IPS DF 6.9 (cell line): ENCODE measurements around the gene PEMT.

Experiments used
- DNase-seq: peaks from one replicate; pipeline ENCODE4 v3.0.0-alpha.2; 2013; ENCODE audit warnings: low read depth, low spot score
- H3K27ac ChIP-seq: one replicate; pipeline ENCODE4 v1.5.1; 2013; ENCODE audit warnings: low read length, control low read depth
- H3K27me3 ChIP-seq: 2 replicates; pipeline ENCODE4 v1.6.1; 2013; ENCODE audit warnings: mild to moderate bottlenecking, low read length; ENCODE audit not compliant: control insufficient read depth, insufficient read depth
- H3K36me3 ChIP-seq: 2 replicates; pipeline ENCODE4 v1.6.1; 2013; ENCODE audit warnings: low read length; ENCODE audit not compliant: control insufficient read depth, insufficient read depth
- H3K4me1 ChIP-seq: 2 replicates; pipeline ENCODE4 v1.6.1; 2013; ENCODE audit warnings: low read length; ENCODE audit not compliant: control insufficient read depth, insufficient read depth
- H3K4me3 ChIP-seq: 2 replicates; pipeline ENCODE4 v1.5.1; 2013; ENCODE audit warnings: mild to moderate bottlenecking, low read length
- H3K9me3 ChIP-seq: 2 replicates; pipeline ENCODE4 v1.6.1; 2013; ENCODE audit warnings: low read length, inconsistent platforms; ENCODE audit not compliant: control insufficient read depth, insufficient read depth
- WGBS: extraction: QIAGEN DNeasy Blood & Tissue Kit; methylation state at CpG from one replicate; pipeline ENCODE4 v1.1.7; 2013; ENCODE audit warnings: mixed read lengths, missing lambda C conversion rate; ENCODE audit not compliant: insufficient read length, insufficient coverage; 5-methylcytosine and 5-hydroxymethylcytosine counted together

Gene PEMT

DNA sequence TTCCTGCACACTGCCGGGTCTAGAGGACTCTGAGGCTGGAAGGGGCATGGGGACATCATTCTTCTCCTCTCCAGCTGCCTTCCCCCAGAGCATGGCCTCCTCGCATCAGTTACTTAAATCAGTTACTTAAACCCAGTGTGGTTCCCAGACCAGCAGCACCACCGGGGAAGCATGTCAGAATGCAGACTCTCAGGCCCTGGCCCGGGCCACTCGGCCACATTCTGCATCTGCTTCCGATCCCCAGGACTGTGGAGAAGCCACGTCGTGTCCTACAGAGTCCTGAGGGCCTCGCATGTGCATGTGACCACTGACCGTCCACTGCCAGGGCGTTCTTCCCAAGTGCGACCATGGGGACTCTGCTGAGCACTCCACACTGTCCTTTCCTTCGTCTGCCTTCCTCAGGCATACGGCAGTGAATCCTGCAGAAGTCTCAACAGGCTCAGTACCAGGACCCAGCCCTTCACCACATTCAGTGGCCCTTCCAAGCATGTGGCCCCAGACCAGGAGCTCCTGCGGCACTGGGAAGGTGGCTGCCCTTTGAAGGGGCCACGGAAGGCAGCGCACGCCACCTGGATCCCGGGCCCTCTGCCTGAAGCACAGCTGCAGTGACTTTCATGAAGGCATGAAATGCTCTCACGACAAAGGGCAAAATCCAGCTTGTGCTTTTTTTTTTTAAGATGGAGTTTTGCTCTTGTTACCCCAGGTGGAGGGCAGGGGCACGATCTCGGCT lies 48.4 kb downstream of the PEMT start:
- no CpG with 5 or more reads among the region's 22 CpGs for WGBS
- no peaks in the 10 kb centered on the region for H3K36me3 ChIP-seq
- no peaks in the 10 kb centered on the region for H3K9me3 ChIP-seq
- no peak overlapping the region for H3K27ac ChIP-seq
- H3K4me1 ChIP-seq = no peaks in the 10 kb centered on the region
- DNase-seq = no peak
- no peak overlapping the region for H3K4me3 ChIP-seq
- no peaks in the 10 kb centered on the region for H3K27me3 ChIP-seq

DNA sequence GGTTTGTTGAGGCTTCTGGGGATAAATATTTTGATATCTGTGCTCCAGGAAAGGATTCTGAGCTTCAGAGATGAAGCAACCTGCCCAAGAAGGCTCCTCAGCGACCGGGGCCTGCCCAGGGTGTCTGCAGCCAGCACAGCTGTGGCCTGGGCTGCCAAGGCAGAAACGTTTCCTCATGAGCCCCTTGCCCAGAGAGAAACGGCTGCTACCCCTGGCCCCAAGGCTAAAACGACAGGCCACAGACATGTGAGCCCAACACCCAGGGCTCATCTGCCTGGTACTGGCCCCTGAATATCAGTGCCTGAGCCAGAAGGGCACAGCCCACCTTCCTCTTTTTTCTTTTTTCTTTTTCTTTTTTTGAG lies 49.9 kb downstream of the PEMT start:
- Histone ChIP-seq H3K27me3 (no peaks in the 10 kb centered on the region), H3K27ac (no peak overlapping the region), H3K4me3 (no peak overlapping the region), H3K4me1 (no peaks in the 10 kb centered on the region), H3K9me3 (no peaks in the 10 kb centered on the region), H3K36me3 (no peaks in the 10 kb centered on the region)
- no peak for DNase-seq
- no CpG with 5 or more reads among the region's 5 CpGs for WGBS

DNA sequence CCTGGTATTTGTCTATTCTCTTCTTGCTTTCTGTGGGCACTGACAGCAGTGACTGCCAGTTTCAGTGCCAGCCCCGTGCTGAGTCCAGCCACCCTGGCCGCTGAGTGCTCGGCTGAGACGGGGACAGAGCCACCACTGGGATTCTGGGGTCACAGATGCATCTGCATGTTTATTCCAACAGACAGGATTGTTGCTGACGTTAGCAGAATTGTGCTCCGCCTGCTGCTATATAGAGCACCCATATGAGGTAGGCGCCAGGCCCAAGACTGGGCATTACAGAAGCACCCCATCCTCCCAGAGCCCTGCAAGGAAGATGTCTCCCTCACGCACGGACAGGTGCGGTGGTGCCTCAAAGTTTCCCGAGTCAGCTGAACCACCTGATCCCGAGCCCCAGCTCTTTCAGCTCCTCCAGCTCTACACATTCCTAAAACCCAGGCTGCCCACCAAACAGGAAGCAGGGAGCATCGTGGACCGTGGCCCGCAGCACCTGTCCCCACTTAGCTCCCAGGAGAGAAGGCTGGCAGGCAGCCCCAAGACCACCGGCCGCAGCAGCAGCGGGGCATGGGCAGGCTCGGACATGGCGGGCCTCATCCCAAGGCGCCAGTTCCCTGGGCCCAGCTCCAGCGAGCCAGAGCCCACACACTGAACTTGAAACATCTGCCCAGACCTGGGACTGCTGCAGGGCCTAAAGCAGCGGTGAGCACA lies 50.4 kb downstream of the PEMT start:
- Histone ChIP-seq H3K9me3 (no peaks in the 10 kb centered on the region), H3K4me3 (no peak overlapping the region), H3K4me1 (no peaks in the 10 kb centered on the region), H3K27ac (no peak overlapping the region), H3K36me3 (no peaks in the 10 kb centered on the region), H3K27me3 (no peaks in the 10 kb centered on the region)
- no CpG with 5 or more reads among the region's 23 CpGs for WGBS
- no peak for DNase-seq

DNA sequence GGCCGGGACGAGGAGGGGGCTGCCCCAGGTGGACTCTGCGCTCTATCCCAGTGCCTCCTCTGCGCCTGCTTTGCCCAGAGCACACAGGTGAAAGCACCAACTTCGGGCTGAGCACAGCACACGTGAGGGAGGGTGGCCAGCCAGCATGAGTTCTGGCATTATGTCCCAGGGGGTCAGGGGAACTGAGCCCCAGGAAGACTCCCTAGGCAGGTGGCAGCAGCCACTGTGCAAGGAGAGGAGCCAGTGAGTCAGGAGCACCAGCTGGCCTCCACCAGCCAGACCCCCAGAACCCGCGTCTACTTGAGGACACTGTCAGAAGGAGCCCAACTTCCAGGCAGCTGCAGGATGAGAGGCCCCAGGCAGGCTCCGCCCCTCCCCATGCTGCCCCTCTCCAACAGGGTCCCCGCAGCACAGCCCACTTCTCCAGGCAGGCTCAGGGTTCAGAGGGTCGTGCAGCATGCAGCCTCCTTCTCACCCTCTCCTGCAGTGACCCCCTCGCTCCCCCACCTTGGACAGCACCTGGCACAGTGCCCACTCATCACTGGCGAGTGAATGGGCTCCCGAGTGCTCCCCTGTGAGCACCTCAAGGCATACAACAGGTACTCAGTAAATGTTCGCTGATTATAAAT lies 51.1 kb downstream of the PEMT start:
- Histone ChIP-seq H3K4me1 (no peaks in the 10 kb centered on the region), H3K9me3 (no peaks in the 10 kb centered on the region), H3K27ac (no peak overlapping the region), H3K4me3 (no peak overlapping the region), H3K27me3 (no peaks in the 10 kb centered on the region), H3K36me3 (no peaks in the 10 kb centered on the region)
- no peak for DNase-seq
- no CpG with 5 or more reads among the region's 15 CpGs for WGBS

DNA sequence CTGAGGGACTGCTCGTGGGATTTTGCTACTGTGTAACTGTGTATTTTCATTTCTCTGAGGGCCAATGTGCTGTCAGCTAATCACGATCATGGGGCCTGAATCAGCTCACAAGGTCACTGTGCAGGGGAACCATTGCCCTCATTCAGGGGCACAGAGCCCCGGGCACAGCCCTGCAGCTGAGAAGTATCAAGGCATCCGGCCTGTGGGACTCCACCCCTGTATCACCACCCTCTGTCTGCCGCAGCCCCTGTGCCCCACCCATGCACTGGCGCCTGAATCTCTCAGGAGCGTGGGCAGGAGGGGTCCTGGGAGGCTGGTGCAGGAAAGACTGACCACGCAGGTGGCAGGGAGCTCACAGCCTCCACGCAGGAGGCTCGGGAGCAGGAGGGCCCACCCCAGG lies 51.9 kb downstream of the PEMT start:
- no CpG with 5 or more reads among the region's 10 CpGs for WGBS
- no peak overlapping the region for H3K4me3 ChIP-seq
- no peak for DNase-seq
- no peak overlapping the region for H3K27ac ChIP-seq
- H3K27me3 ChIP-seq = no peaks in the 10 kb centered on the region
- H3K9me3 ChIP-seq = no peaks in the 10 kb centered on the region
- no peaks in the 10 kb centered on the region for H3K4me1 ChIP-seq
- H3K36me3 ChIP-seq = no peaks in the 10 kb centered on the region

DNA sequence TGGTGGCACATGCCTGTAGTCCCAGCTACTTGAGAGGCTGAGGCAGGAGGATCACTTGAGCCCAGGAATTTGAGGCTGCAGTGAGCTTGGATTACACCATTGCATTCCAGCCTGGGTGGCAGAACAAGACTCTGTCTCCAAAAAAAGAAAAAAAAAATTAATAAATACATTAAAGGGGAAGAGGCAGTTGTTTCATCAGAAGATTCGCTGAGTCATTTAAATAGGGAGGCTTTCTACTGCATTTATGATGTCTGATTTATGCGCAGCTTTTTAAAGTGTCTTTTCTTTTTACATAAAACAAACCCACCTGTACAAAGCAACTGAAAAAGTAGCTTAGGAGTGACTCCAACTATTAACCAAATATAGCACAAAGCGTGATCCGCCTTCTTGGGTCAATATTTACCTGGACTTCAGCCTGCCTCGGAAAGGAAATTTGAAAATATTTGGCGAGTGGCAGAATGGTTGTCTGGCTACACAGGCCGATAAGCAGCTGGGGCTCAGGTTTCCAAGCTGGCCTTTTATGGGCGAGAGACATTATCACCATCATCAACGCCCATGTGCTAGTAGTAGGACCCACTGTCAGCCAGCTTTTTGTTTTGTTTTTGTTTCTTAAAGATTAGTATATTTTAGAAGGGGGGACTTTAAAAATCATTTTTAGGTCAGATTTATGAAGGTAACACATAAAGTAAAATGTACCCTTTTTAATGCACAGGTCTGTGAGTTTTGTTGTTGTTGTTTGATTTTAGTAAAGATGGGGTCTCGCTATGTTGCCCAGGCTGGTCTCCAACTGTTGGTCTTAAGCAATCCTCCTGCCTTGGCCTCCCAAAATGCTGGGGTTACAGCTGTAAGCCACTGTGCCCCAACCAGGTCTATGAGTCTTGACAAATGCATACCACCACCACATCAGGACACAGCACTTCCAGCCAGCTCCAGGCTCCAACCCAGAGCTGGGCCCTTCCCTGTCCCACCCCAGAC lies 52.8 kb downstream of the PEMT start:
- Histone ChIP-seq H3K4me3 (no peak overlapping the region), H3K9me3 (no peaks in the 10 kb centered on the region), H3K4me1 (no peaks in the 10 kb centered on the region), H3K27ac (no peak overlapping the region), H3K27me3 (no peaks in the 10 kb centered on the region), H3K36me3 (no peaks in the 10 kb centered on the region)
- no peak for DNase-seq
- no CpG with 5 or more reads among the region's 10 CpGs for WGBS

DNA sequence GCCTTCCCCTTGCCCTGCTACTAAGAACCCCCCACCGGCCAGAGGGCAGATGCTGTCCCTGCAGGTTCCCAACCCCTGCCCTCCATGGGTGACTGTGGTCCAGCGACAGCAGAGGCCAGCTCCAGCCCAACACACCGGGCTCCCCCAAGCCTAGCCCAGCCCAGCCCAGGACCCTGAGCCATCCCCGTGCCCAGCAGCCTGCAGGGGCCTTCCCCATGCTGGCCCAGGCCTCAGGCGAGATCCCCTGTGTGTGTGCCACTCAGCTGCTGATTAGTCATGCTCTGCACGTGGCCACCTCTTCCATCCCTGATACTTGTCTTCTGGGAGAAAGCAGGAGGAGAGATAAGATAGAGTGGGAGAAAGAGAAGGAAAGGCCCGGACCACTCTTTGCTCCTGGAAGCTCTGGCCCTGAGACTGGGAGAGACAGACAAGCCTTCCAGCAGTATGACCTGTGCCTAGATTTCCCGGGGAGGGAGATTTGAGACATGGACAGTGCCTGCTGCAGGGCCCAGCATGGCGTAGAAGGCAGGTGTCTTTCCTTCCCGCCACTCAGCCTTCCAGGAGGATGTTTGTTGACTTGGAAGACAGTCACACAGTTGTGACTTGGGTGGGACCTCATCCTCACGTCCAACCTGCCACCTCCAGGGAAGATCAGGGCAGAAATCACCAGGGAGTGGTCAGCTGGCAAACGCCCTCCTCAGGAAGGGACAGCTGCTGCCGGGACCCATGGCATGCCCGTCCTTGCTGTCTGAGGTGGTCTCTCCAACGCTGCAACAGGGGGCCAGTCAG lies 54.0 kb downstream of the PEMT start:
- H3K9me3 ChIP-seq = no peaks in the 10 kb centered on the region
- no peak overlapping the region for H3K4me3 ChIP-seq
- no CpG with 5 or more reads among the region's 15 CpGs for WGBS
- H3K4me1 ChIP-seq = no peaks in the 10 kb centered on the region
- H3K27ac ChIP-seq = no peak overlapping the region
- no peak for DNase-seq
- H3K36me3 ChIP-seq = no peaks in the 10 kb centered on the region
- no peaks in the 10 kb centered on the region for H3K27me3 ChIP-seq

DNA sequence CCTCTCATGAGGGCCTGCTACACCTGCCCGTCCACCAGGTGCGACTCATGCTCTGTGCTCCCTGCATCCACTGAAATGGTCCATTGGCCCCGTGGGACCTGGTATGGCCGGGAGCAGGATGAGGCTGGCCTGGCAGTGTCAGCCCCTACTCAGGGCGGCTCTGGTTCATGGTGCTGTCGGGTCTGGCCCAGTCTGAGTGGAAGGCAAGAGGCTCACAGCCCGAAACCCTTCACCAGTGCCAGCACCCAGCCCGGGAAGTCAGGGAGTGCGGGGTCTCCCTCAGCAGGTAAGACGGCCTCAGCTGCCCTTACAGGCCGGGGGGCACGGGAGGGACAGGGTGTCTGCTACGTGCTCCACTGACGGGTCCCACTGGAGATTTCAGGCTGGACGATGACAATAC lies 54.8 kb downstream of the PEMT start:
- H3K4me1 ChIP-seq = no peaks in the 10 kb centered on the region
- H3K9me3 ChIP-seq = no peaks in the 10 kb centered on the region
- DNase-seq = no peak
- no peak overlapping the region for H3K4me3 ChIP-seq
- H3K36me3 ChIP-seq = no peaks in the 10 kb centered on the region
- no CpG with 5 or more reads among the region's 15 CpGs for WGBS
- no peak overlapping the region for H3K27ac ChIP-seq
- no peaks in the 10 kb centered on the region for H3K27me3 ChIP-seq

DNA sequence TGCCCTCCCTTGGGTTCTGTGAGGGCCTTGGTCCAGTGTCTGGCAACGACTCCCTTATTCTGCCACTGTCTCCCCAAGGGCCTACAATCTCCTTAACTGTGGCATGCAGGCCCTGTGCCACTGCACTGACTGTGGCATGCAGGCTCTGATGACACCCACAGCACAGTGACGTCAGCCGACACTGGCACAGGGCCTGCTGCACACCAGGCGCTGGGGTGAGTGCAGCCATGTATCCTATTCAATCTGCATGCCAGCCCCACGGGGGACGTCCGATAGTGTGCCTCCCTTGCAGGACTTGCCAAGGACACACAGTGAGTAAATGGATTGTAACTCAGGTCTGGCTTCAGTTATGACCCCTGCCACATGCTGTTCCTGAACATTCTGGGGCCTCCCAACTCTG lies 55.6 kb downstream of the PEMT start:
- WGBS = no CpG with 5 or more reads among the region's 7 CpGs
- no peak overlapping the region for H3K27ac ChIP-seq
- DNase-seq = no peak

More for the DNA sequence above, 55.6 kb downstream of the PEMT start:
- Histone ChIP-seq H3K9me3 (no peaks in the 10 kb centered on the region), H3K4me1 (no peaks in the 10 kb centered on the region), H3K4me3 (no peak overlapping the region), H3K36me3 (no peaks in the 10 kb centered on the region), H3K27me3 (no peaks in the 10 kb centered on the region)
